ENCODE data around the gene SHC3.

DNA sequence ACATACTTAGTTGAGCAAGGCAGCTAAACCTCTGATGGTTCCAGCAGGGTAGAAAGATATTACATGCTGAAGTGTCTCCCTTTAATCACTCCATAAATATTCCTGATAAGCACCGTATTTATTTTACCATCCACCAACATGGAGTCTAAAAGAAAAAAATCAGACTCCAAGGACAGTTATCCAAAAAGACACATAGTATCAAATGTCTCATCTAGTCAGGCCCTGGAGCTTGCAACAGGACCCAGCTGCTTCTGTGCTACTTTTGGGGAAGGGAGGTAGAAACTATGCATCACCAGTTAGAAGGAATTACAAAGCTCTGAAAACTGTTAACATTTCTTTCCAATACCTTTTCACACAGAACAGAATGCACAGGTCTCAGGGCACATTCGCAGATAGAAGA, 99.2 kb downstream of the SHC3 start:
- TF ChIP-seq CTCF (conservative IDR thresholded peaks at IDR 0.05; ENCODE audit: low read depth in 2 of 2): no peak
- no peak for TF ChIP-seq REST (IDR thresholded peaks at IDR 0.05; ENCODE audit: unreplicated experiment)
- no peak for TF ChIP-seq POLR2AphosphoS5 (IDR thresholded peaks at IDR 0.05; ENCODE audit: low read depth)
- TF ChIP-seq JUNB (IDR thresholded peaks at IDR 0.05; ENCODE audit: unreplicated experiment): no peak
- TF ChIP-seq EZH2 (IDR thresholded peaks at IDR 0.05; ENCODE audit: low read depth, unreplicated experiment): no peak
- TF ChIP-seq EZH2phosphoT487 (IDR thresholded peaks at IDR 0.05; ENCODE audit: unreplicated experiment): no peak
- TF ChIP-seq CREB1 (CRISPR knock-in tag; IDR thresholded peaks at IDR 0.05; ENCODE audit: low read depth): no peak
- no peak for TF ChIP-seq ZNF331 (CRISPR knock-in tag; IDR thresholded peaks at IDR 0.05; ENCODE audit: low read depth)
- TF ChIP-seq ETS1 (IDR thresholded peaks at IDR 0.05): no peak
- TF ChIP-seq ZNF462 (CRISPR knock-in tag; IDR thresholded peaks at IDR 0.05): no peak
- no peak for TF ChIP-seq NANOG (IDR thresholded peaks at IDR 0.05; ENCODE audit: borderline replicate concordance)

Data from GM23338 (cell line).